ENCODE data around the gene B3GNT4. TPM values are rescaled to one million over a fixed set of nuclear protein-coding genes. Genes with fewer than 3 reads are reported as not detected.
"Not testable (repeated sequence)": the region's sequence is repeated elsewhere in the genome, so short reads cannot be mapped to it uniquely, and the experiment has no call there.

Gene B3GNT4
- total and polyA plus RNA-seq, 2 of the 4 experiments (the other 2 are of a cell fraction): 0.18 to 0.53 TPM

DNA sequence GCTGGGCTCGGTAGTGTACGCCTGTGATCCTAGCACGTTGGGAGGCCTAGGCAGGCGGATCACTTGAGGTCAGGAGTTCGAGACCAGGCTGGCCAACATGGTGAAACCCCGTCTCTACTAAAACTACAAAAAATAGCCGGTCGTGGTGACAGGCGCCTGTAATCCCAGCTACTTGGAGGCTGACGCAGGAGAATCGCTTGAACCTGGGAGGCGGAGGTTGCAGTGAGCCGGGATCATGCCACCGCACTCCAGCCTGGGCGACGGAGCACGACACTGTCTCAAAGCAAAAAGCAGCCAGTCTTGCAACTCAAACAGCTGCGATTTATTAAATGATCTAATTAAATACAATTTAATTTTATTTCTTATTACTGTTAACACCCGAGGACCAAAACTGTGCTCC lies 698 bp upstream of the B3GNT4 start:
- H3K27me3 ChIP-seq (ENCODE audit: control insufficient read depth, insufficient read depth, low read length): peaks cover 22% of the 10 kb centered on the region
- H3K9me1 ChIP-seq (ENCODE audit: insufficient read depth, low read length); H3K4me1 ChIP-seq (ENCODE audit: control insufficient read depth, insufficient read depth, low read length); DNase-seq; POLR2A ChIA-PET (ENCODE audit: unreplicated experiment); H3K9me3 ChIP-seq (ENCODE audit: control insufficient read depth, insufficient read depth, low read length); H2BK5ac ChIP-seq (ENCODE audit: low read depth, low read length, poor library complexity, severe bottlenecking); H3K79me1 ChIP-seq (ENCODE audit: low read depth in 1 of 2, low read length in 2 of 2); BruUV-seq (replicated peaks); H2BK20ac ChIP-seq (ENCODE audit: low read depth, low read length); CTCF ChIA-PET; intact Hi-C loops (cut with micrococcal nuclease); H4K5ac ChIP-seq (ENCODE audit: low read depth, low read length); dilution Hi-C loops (cut with HindIII; ENCODE audit: low sequenced_read_pairs, unreplicated experiment); ATAC-seq (ENCODE audit: low read depth); H2AK5ac ChIP-seq (ENCODE audit: low read depth, low read length); H3K18ac ChIP-seq (ENCODE audit: low read depth, low read length); H2BK15ac ChIP-seq (ENCODE audit: low read depth, low read length); in situ Hi-C loops (cut with MboI; ENCODE audit: low sequenced_read_pairs); H3K4ac ChIP-seq (ENCODE audit: low read depth, low read length); H4K91ac ChIP-seq (ENCODE audit: insufficient read depth, low read depth, low read length); H3K9ac ChIP-seq (ENCODE audit: low read depth, low read length); H3K27ac ChIP-seq (ENCODE audit: insufficient read depth, low read length); H3K23ac ChIP-seq (ENCODE audit: low read depth, low read length): not testable (repeated sequence)
- peak overlapping the region; percentile 82 for H2AK9ac ChIP-seq (replicated peaks; ENCODE audit: low read depth, low read length, poor library complexity)
- H3K56ac ChIP-seq (ENCODE audit: extremely low read depth, insufficient read depth, low read length): 0 out of 2 replicates have a peak overlapping the region, but pooled peaks have one; percentile 19
- peaks cover 18% of the 10 kb centered on the region for H4K20me1 ChIP-seq (ENCODE audit: insufficient read depth, low read length)
- peak overlapping the region in 1 of 2 experiments; percentile 92; a peak in 1 of 4 replicates for H4K8ac ChIP-seq (ENCODE audit: low read depth in 2 of 2, low read length in 2 of 2)
- peak overlapping the region; percentile 40; the same call in 1 of the 2 replicates for H2BK120ac ChIP-seq (ENCODE audit: low read depth, low read length)
- peak overlapping the region; percentile 92 for H2AFZ ChIP-seq (replicated peaks; ENCODE audit: low read length, poor library complexity)
- H3K4me2 ChIP-seq (ENCODE audit: low read depth, low read length): peak overlapping the region; percentile 78
- H3K14ac ChIP-seq (replicated peaks; ENCODE audit: low read depth, low read length): peak overlapping the region; percentile 87; the same call in 1 of the 2 replicates
- H3K36me3 ChIP-seq (ENCODE audit: control insufficient read depth, insufficient read depth, low read length): peaks cover 13% of the 10 kb centered on the region
- WGBS, 2 experiments (ENCODE audit: extremely low coverage in 2 of 2, insufficient read length in 1 of 2): 70% methylated on average over 9 of the region's 19 CpGs; no CpG with 5 or more reads in 1 of the 2 experiments
- peak overlapping the region; percentile 51 for H3K4me3 ChIP-seq (ENCODE audit: insufficient read depth, low read depth, low read length)

Data from IMR-90 (cell line).